ENCODE measurements around the gene GSC2.

The GSC2 gene

GRCh38 chr22:19125011-19125410, 25.1 kb downstream of the GSC2 start:
- no peaks in the 10 kb centered on the region for H3K9me3 ChIP-seq (ENCODE audit: control insufficient read depth, low read length)
- DNase-seq = no peak
- no peak overlapping the region for H2BK120ac ChIP-seq (ENCODE audit: low read depth, low read length)
- no peak overlapping the region for H3K23ac ChIP-seq (ENCODE audit: low read length in 2 of 2)
- H3K4ac ChIP-seq (ENCODE audit: low read depth in 1 of 2, low read length in 2 of 2) = no peak overlapping the region
- H2AK5ac ChIP-seq (ENCODE audit: low read length, severe bottlenecking) = no peak overlapping the region
- no peak overlapping the region for H3K9ac ChIP-seq (ENCODE audit: low read length)
- no peak overlapping the region for H2AFZ ChIP-seq (ENCODE audit: low read depth, low read length)
- peaks cover 4% of the 10 kb centered on the region for H3K79me1 ChIP-seq (replicated peaks; ENCODE audit: low read length, poor library complexity, severe bottlenecking)
- H3K4me3 ChIP-seq (ENCODE audit: insufficient read depth in 1 of 2, low read depth in 1 of 2, low read length in 2 of 2) = no peak overlapping the region
- no peak overlapping the region for H2BK15ac ChIP-seq (ENCODE audit: low read depth, poor library complexity, severe bottlenecking)
- peaks cover 16% of the 10 kb centered on the region for H3K4me1 ChIP-seq (ENCODE audit: control insufficient read depth, insufficient read depth, low read depth, low read length)
- H4K8ac ChIP-seq (ENCODE audit: low read length) = no peak overlapping the region
- no peak overlapping the region for H4K91ac ChIP-seq (ENCODE audit: low read length)
- H3K4me2 ChIP-seq (ENCODE audit: low read length, poor library complexity, severe bottlenecking) = no peak overlapping the region
- H3K18ac ChIP-seq (ENCODE audit: low read depth in 1 of 2, low read length in 2 of 2) = no peak overlapping the region
- H3K27ac ChIP-seq (ENCODE audit: low read length, poor library complexity, severe bottlenecking) = no peak overlapping the region
- H3K36me3 ChIP-seq (ENCODE audit: control insufficient read depth in 1 of 2, insufficient read depth in 2 of 2, low read depth in 1 of 2, low read length in 2 of 2) = peaks cover 3 to 5% of the 10 kb centered on the region in 2 experiments
- peaks cover 0 to 4% of the 10 kb centered on the region in 2 experiments for H3K27me3 ChIP-seq (ENCODE audit: control insufficient read depth in 1 of 2, insufficient read depth in 1 of 2, low read length in 2 of 2)
- no peak overlapping the region for H3K14ac ChIP-seq (ENCODE audit: low read length in 2 of 2)
- H2BK5ac ChIP-seq (ENCODE audit: low read depth, low read length, poor library complexity, severe bottlenecking) = no peak overlapping the region
- no peak overlapping the region for H2BK12ac ChIP-seq (ENCODE audit: low read length in 2 of 2)
- WGBS = 95% methylated on average over 11 of the region's 11 CpGs

- Histone ChIP-seq H2BK5ac (ENCODE audit: low read depth, low read length, poor library complexity, severe bottlenecking) (no peak overlapping the region), H4K91ac (ENCODE audit: low read length) (no peak overlapping the region), H3K27ac (ENCODE audit: low read length, poor library complexity, severe bottlenecking) (no peak overlapping the region), H4K8ac (ENCODE audit: low read length) (no peak overlapping the region), H3K9ac (ENCODE audit: low read length) (no peak overlapping the region), H3K18ac (ENCODE audit: low read depth in 1 of 2, low read length in 2 of 2) (no peak overlapping the region), H3K14ac (ENCODE audit: low read length in 2 of 2) (no peak overlapping the region), H2BK15ac (ENCODE audit: low read depth, poor library complexity, severe bottlenecking) (no peak overlapping the region), H3K4ac (ENCODE audit: low read depth in 1 of 2, low read length in 2 of 2) (no peak overlapping the region), H2AFZ (ENCODE audit: low read depth, low read length) (no peak overlapping the region), H3K79me1 (replicated peaks; ENCODE audit: low read length, poor library complexity, severe bottlenecking) (peaks cover 5% of the 10 kb centered on the region), H3K4me3 (ENCODE audit: insufficient read depth in 1 of 2, low read depth in 1 of 2, low read length in 2 of 2) (no peak overlapping the region), H2AK5ac (ENCODE audit: low read length, severe bottlenecking) (no peak overlapping the region), H3K9me3 (ENCODE audit: control insufficient read depth, low read length) (no peaks in the 10 kb centered on the region), H2BK12ac (ENCODE audit: low read length in 2 of 2) (no peak overlapping the region), H3K23ac (ENCODE audit: low read length in 2 of 2) (no peak overlapping the region), H3K27me3 (ENCODE audit: control insufficient read depth in 1 of 2, insufficient read depth in 1 of 2, low read length in 2 of 2) (peaks cover 0 to 4% of the 10 kb centered on the region in 2 experiments), H3K36me3 (ENCODE audit: control insufficient read depth in 1 of 2, insufficient read depth in 2 of 2, low read depth in 1 of 2, low read length in 2 of 2) (peaks cover 3 to 8% of the 10 kb centered on the region in 2 experiments), H3K4me2 (ENCODE audit: low read length, poor library complexity, severe bottlenecking) (no peak overlapping the region), H3K4me1 (ENCODE audit: control insufficient read depth, insufficient read depth, low read depth, low read length) (peaks cover 18% of the 10 kb centered on the region), H2BK120ac (ENCODE audit: low read depth, low read length) (no peak overlapping the region)
- WGBS = 95% methylated on average over 4 of the region's 4 CpGs
- DNase-seq = no peak
Measured at GRCh38 chr22:19124377-19124776, 25.7 kb downstream of the GSC2 start.

GRCh38 chr22:19123936-19124335, 26.2 kb downstream of the GSC2 start:
- H4K8ac ChIP-seq (ENCODE audit: low read length) = no peak overlapping the region

GRCh38 chr22:19122752-19123492, 27.2 kb downstream of the GSC2 start:
- H3K14ac ChIP-seq (ENCODE audit: low read length in 2 of 2) = peak overlapping the region in 1 of 2 experiments; percentile 44
- H4K91ac ChIP-seq (ENCODE audit: low read length) = no peak overlapping the region
- H2BK5ac ChIP-seq (ENCODE audit: low read depth, low read length, poor library complexity, severe bottlenecking) = no peak overlapping the region
- peak overlapping the region; percentile 96 for H3K4me2 ChIP-seq (ENCODE audit: low read length, poor library complexity, severe bottlenecking)
- H2AK5ac ChIP-seq (ENCODE audit: low read length, severe bottlenecking) = no peak overlapping the region
- peak overlapping the region; percentile 36 for H2AFZ ChIP-seq (ENCODE audit: low read depth, low read length)
- DNase-seq = no peak
- WGBS = 20% methylated on average over 27 of the region's 27 CpGs
- peaks cover 11% of the 10 kb centered on the region for H3K79me1 ChIP-seq (replicated peaks; ENCODE audit: low read length, poor library complexity, severe bottlenecking)
- peaks cover 22% of the 10 kb centered on the region for H3K4me1 ChIP-seq (ENCODE audit: control insufficient read depth, insufficient read depth, low read depth, low read length)
- H3K36me3 ChIP-seq (ENCODE audit: control insufficient read depth in 1 of 2, insufficient read depth in 2 of 2, low read depth in 1 of 2, low read length in 2 of 2) = peaks cover 3 to 11% of the 10 kb centered on the region in 2 experiments
- peak overlapping the region; percentile 61 to 73 for H3K4me3 ChIP-seq (ENCODE audit: insufficient read depth in 1 of 2, low read depth in 1 of 2, low read length in 2 of 2)
- H3K4ac ChIP-seq (ENCODE audit: low read depth in 1 of 2, low read length in 2 of 2) = no peak overlapping the region
- no peaks in the 10 kb centered on the region for H3K9me3 ChIP-seq (ENCODE audit: control insufficient read depth, low read length)
- no peak overlapping the region for H2BK120ac ChIP-seq (ENCODE audit: low read depth, low read length)
- H3K23ac ChIP-seq (ENCODE audit: low read length in 2 of 2) = peak overlapping the region in 1 of 2 experiments; percentile 28
- H3K27ac ChIP-seq (ENCODE audit: low read length, poor library complexity, severe bottlenecking) = no peak overlapping the region
- H2BK12ac ChIP-seq (ENCODE audit: low read length in 2 of 2) = peak overlapping the region in 1 of 2 experiments; percentile 39
- peak overlapping the region; percentile 46 for H4K8ac ChIP-seq (ENCODE audit: low read length)
- H3K18ac ChIP-seq (ENCODE audit: low read depth in 1 of 2, low read length in 2 of 2) = peak overlapping the region in 1 of 2 experiments; percentile 49
- peaks cover 0 to 4% of the 10 kb centered on the region in 2 experiments for H3K27me3 ChIP-seq (ENCODE audit: control insufficient read depth in 1 of 2, insufficient read depth in 1 of 2, low read length in 2 of 2)
- peak overlapping the region; percentile 73 for H3K9ac ChIP-seq (ENCODE audit: low read length)
- no peak overlapping the region for H2BK15ac ChIP-seq (ENCODE audit: low read depth, poor library complexity, severe bottlenecking)

More at GRCh38 chr22:19123936-19124335, 26.2 kb downstream of the GSC2 start:
- H4K91ac ChIP-seq (ENCODE audit: low read length) = no peak overlapping the region
- H3K18ac ChIP-seq (ENCODE audit: low read depth in 1 of 2, low read length in 2 of 2) = no peak overlapping the region
- no peak overlapping the region for H2BK12ac ChIP-seq (ENCODE audit: low read length in 2 of 2)
- no peak overlapping the region for H3K14ac ChIP-seq (ENCODE audit: low read length in 2 of 2)
- 88% methylated on average over 4 of the region's 4 CpGs for WGBS
- H3K79me1 ChIP-seq (replicated peaks; ENCODE audit: low read length, poor library complexity, severe bottlenecking) = peaks cover 7% of the 10 kb centered on the region
- no peak overlapping the region for H3K4ac ChIP-seq (ENCODE audit: low read depth in 1 of 2, low read length in 2 of 2)
- DNase-seq = no peak
- no peak overlapping the region for H3K4me3 ChIP-seq (ENCODE audit: insufficient read depth in 1 of 2, low read depth in 1 of 2, low read length in 2 of 2)
- no peak overlapping the region for H2BK5ac ChIP-seq (ENCODE audit: low read depth, low read length, poor library complexity, severe bottlenecking)
- H3K27me3 ChIP-seq (ENCODE audit: control insufficient read depth in 1 of 2, insufficient read depth in 1 of 2, low read length in 2 of 2) = peaks cover 0 to 4% of the 10 kb centered on the region in 2 experiments
- H2BK120ac ChIP-seq (ENCODE audit: low read depth, low read length) = no peak overlapping the region
- H3K9ac ChIP-seq (ENCODE audit: low read length) = no peak overlapping the region
- H3K23ac ChIP-seq (ENCODE audit: low read length in 2 of 2) = no peak overlapping the region
- no peak overlapping the region for H2AK5ac ChIP-seq (ENCODE audit: low read length, severe bottlenecking)
- H3K27ac ChIP-seq (ENCODE audit: low read length, poor library complexity, severe bottlenecking) = no peak overlapping the region
- no peak overlapping the region for H2BK15ac ChIP-seq (ENCODE audit: low read depth, poor library complexity, severe bottlenecking)
- H2AFZ ChIP-seq (ENCODE audit: low read depth, low read length) = no peak overlapping the region
- H3K36me3 ChIP-seq (ENCODE audit: control insufficient read depth in 1 of 2, insufficient read depth in 2 of 2, low read depth in 1 of 2, low read length in 2 of 2) = peaks cover 3 to 8% of the 10 kb centered on the region in 2 experiments
- H3K4me2 ChIP-seq (ENCODE audit: low read length, poor library complexity, severe bottlenecking) = no peak overlapping the region
- H3K4me1 ChIP-seq (ENCODE audit: control insufficient read depth, insufficient read depth, low read depth, low read length) = peaks cover 19% of the 10 kb centered on the region
- no peaks in the 10 kb centered on the region for H3K9me3 ChIP-seq (ENCODE audit: control insufficient read depth, low read length)
